GM12872 (cell line): ENCODE measurements around the gene ADAM15.

ENCODE experiments used
- CTCF ChIP-seq: IDR thresholded peaks from 3 replicates; pipeline ENCODE4 v1.5.1; 2011; ENCODE audit warnings: low read depth, mild to moderate bottlenecking, low read length, moderate library complexity; ENCODE audit not compliant: insufficient read depth

ADAM15 gene

GRCh38 chr1:155106862-155107261, 55.7 kb downstream of the ADAM15 start:
- no peak for TF ChIP-seq CTCF

GRCh38 chr1:155107309-155108264, 56.5 kb downstream of the ADAM15 start:
- TF ChIP-seq CTCF, result no peak

- no peak for TF ChIP-seq CTCF
Observed at GRCh38 chr1:155108296-155108695, 57.2 kb downstream of the ADAM15 start.

GRCh38 chr1:155110381-155110780, 59.3 kb downstream of the ADAM15 start:
- no peak for TF ChIP-seq CTCF

GRCh38 chr1:155110826-155111225, 59.7 kb downstream of the ADAM15 start:
- TF ChIP-seq CTCF, result no peak
